CD4-positive, alpha-beta T cell treated with Interleukin-15 for 4 hours (primary cell): ENCODE data around the gene DSE.
A peak's percentile ranks its signal among the peaks of the same experiment; 100 is the strongest.

ENCODE experiments used
- DNase-seq: peaks from one replicate; pipeline ENCODE4 v3.0.0-alpha.2; 2020; ENCODE audit warnings: low spot score

DSE gene

GRCh38 chr6:116413357-116413756 is 42.6 kb downstream of the DSE start:
- no peak for DNase-seq

- DNase-seq: no peak
These were observed 46.9 kb downstream of the DSE start for GRCh38 chr6:116417661-116418060.

- no peak for DNase-seq
These were observed 48.5 kb downstream of the DSE start for GRCh38 chr6:116419069-116419786.

GRCh38 chr6:116420341-116420740 is 49.6 kb downstream of the DSE start:
- no peak for DNase-seq

- no peak for DNase-seq
These were observed 51.5 kb downstream of the DSE start for GRCh38 chr6:116422238-116422637.

- no peak for DNase-seq
These were observed 53.3 kb downstream of the DSE start for GRCh38 chr6:116424001-116424400.

GRCh38 chr6:116426551-116426950 is 55.8 kb downstream of the DSE start:
- no peak for DNase-seq

GRCh38 chr6:116429111-116429510 is 58.4 kb downstream of the DSE start:
- DNase-seq: no peak

- DNase-seq: no peak
These were observed 60.1 kb downstream of the DSE start for GRCh38 chr6:116430860-116431259.

- no peak for DNase-seq
These were observed 61.3 kb downstream of the DSE start for GRCh38 chr6:116431964-116432595.

GRCh38 chr6:116433206-116433712 is 62.5 kb downstream of the DSE start:
- DNase-seq: no peak

GRCh38 chr6:116434056-116434725 is 63.4 kb downstream of the DSE start:
- no peak for DNase-seq

GRCh38 chr6:116436586-116436985 is 65.8 kb downstream of the DSE start:
- DNase-seq: no peak

- no peak for DNase-seq
These were observed 66.9 kb downstream of the DSE start for GRCh38 chr6:116437656-116438055.

GRCh38 chr6:116438590-116439448 is 68.1 kb downstream of the DSE start:
- DNase-seq: no peak

- no peak for DNase-seq
These were observed 68.8 kb downstream of the DSE start for GRCh38 chr6:116439522-116440051.

- no peak for DNase-seq
These were observed 72.4 kb downstream of the DSE start for GRCh38 chr6:116443105-116443504.

GRCh38 chr6:116444092-116444491 is 73.3 kb downstream of the DSE start:
- DNase-seq: peak; percentile 9

GRCh38 chr6:116444575-116444974 is 73.8 kb downstream of the DSE start:
- no peak for DNase-seq

GRCh38 chr6:116445102-116445501 is 74.4 kb downstream of the DSE start:
- DNase-seq: no peak

GRCh38 chr6:116446399-116446798 is 75.7 kb downstream of the DSE start:
- no peak for DNase-seq

- DNase-seq: no peak
These were observed 76.3 kb downstream of the DSE start for GRCh38 chr6:116447052-116447451.
